ENCODE data around the gene BAIAP2.

The BAIAP2 gene

DNA sequence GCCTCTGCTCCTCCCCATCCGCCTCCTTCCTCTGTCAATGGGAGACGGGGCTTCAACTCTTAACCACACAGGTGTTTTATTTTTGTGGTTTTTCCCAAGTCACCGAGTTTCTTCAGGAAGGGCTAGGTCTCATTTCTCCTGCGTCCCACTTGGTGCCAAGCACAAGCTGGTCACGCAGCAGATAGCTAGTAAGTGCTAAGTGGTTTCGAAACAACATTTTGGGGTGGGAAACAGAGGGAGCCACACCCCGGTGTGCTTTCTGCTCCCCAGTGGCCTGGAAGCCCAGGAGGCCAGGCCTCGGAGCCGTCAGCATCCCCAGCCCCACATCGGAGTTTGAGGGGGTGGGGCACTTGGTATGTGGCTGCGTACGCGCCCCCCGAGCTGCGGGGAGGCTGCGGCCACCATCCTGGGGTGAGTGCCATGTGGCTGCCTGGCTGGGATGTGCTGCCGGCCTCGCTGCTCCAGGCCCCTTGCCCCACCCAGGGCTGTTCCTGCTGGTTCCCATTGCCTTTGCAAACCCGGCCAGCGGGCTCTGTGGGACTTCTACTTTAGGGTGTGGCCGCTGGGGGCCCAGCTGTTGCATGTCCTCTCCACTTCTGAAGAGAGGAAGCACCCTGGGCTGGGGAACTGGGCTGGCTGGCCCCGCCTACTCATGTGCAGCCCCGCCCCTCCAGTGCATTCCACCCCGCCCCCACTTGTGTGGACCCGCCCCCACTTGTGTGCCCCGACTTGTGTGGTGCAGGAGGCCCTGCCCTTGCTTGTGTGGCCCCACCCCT is 55.6 kb downstream of the BAIAP2 start:
- DNase-seq (ENCODE audit: low spot score): peak; percentile 73

- DNase-seq (ENCODE audit: low spot score): no peak
Observed at GRCh38 chr17:81091154-81091553, 56.2 kb downstream of the BAIAP2 start.

GRCh38 chr17:81091774-81092517 is 57.0 kb downstream of the BAIAP2 start:
- no peak for DNase-seq (ENCODE audit: low spot score)

DNA sequence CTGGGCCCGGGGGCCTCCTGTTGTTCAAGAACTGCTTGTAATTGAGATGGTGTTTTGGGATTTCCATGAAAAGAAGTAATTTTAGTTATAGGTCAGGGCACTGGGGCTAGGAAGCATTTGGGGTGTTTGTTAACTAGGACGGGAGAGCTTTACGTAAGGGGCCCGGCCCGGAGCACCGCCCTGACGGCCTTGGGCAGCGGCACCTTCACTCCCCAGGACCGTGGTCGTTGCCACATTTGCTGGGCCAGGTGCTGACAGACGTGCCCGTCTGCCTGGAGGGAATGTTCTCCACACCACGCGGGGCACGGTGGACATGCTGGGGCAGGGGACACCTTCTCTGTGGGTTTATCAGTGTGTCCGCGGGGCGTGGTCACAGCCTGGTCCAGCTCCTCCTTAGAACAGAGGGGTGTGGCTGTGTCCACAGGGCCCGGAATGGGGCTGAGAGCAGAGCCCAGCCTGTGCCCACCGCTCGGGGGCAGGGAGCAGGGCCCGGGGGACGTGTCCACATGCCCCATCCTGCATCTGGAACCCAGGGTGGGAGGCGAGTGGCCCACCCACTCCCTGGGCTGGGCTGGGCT is 57.7 kb downstream of the BAIAP2 start:
- no peak for DNase-seq (ENCODE audit: low spot score)

DNA sequence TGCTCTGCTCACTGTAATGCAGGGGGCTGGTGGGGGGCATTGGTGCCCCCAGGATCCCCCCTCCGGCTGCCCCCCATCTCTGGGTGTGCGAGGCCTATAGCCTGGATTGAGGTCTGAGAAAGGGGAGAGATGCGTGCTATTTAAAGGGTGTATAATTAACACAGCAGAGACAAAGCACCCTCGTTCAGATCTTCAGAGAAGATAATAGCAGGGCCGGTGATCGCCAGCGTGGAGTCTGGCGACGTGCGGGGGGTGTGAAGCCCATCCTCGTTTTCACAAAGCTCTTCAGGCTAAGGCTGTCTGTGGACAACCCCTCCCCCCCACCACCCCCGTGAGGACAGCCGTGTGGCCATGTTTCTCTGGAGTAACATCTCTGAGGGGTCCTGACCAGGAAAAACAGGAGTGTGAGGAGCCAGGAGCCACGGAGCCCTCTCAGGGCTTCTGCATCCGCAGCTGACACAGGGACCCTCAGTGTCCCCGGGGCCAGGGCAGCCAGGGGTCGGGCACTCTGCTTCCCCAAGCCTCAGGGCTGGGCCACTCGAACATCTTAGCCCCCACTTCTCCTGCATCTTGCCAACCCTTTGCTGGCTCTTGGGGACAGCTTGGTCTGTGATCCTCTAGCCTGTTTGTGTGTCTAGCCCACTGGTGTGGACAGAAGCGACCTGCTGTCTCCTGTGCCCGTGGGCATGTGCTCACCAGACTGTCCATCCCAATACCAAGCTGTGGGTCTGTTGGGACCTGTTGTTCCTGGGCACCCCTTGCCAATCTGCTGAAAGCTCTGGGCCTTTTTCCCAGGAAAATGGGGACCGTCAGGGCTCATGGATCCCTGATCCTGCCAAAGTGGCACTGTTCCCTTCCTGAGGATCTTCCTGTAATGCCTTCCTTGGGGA is 58.9 kb downstream of the BAIAP2 start:
- no peak for DNase-seq (ENCODE audit: low spot score)

DNA sequence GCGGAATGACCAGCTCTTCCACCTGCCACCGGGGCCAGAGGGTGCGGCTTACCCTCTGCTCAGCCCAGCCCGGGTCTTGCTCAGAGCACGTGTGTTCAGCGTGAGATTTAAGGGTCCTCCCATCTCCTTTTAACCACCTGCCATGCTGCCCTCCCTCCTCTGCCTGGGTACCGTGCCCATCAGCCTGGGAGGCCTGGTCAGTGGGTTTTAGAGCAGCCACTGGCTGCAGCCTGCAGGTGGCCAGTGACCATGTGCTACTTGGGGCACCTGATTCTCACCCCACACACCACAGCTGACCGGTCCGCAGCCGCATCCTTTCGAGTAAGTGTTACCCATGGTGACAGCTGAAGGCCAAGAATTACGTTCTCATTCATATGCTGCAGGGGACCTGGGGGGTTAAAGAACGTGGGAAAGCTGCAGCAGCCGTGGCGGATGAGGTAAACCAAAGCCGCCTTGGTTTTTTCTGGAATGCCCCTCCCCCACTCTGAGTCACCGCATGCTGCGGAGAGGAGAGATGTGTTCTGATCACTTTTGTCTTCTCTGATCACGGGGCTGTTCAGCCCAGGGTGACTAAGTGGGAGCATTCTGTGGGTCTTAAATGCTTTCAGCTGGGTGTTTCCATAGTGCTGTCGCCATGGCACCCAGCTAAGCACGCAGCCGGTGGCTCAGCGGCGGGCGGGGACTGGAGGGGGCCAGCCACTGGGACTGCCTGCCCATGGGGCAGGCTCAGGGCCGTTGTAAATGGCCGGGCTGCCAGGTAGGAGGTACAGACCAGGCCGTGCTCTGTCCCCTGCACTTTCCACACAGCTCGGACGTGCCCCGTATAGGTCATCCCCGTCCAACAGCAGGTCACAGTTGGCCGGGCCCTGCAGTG is 59.8 kb downstream of the BAIAP2 start:
- DNase-seq (ENCODE audit: low spot score): peak; percentile 97

GRCh38 chr17:81095383-81095762 is 60.4 kb downstream of the BAIAP2 start:
- no peak for DNase-seq (ENCODE audit: low spot score)

GRCh38 chr17:81096741-81097133 is 61.8 kb downstream of the BAIAP2 start:
- no peak for DNase-seq (ENCODE audit: low spot score)

- peak; percentile 93 for DNase-seq (ENCODE audit: low spot score)
Observed at GRCh38 chr17:81097134-81097942, 62.4 kb downstream of the BAIAP2 start.

DNA sequence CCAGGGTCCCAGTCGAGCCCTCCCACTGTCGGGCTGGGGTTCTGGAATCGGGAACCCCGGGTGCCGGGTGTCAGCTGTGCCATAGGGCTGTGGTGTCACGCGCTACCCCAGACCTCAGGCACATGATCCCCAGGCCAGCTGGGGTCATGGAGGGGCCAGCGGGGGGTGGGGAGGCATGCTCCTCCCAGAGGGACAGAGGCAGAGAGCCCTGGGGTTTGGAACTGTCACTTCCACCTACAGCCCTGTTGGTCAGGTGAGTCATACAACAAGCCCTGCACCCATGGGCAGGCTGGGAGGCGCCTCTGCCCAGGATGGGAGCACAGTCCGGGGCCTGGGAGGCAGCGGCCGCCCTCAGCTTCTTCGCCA is 63.0 kb downstream of the BAIAP2 start:
- peak; percentile 52 for DNase-seq (ENCODE audit: low spot score)

DNA sequence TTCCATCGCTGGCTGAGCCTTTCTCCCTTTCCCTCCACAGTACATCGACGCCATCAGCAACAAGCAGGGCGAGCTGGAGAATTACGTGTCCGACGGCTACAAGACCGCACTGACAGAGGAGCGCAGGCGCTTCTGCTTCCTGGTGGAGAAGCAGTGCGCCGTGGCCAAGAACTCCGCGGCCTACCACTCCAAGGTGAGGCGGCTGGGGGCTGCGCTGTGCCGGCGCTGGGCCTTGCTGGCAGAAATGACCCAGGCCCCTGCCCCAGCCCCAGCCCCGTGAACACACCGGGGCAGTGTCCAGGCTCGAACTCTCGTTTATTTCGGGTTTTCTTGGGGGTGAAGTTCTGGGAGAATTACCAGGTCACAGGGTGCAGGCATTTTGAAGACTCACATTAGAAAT is 64.9 kb downstream of the BAIAP2 start:
- DNase-seq (ENCODE audit: low spot score): no peak

DNA sequence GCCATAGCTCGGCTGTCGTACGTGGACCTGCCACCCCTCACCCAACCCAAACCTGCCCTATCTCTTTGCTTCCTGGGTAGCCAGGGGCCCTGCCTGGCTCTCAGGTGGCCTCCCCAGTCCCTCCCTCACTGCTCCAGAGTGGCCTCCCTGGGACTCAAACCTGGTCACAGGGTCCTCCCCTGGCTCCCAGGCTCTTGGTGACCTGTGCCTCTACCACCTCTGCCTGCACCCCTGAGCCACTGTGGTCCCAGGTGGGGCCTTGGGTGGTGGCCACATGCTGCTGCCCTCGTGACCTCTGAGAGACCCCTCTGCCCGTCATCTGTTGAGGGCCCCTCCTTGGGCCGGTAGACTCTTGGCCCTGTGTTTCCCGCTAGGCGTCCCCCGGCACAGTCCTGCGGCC is 65.7 kb downstream of the BAIAP2 start:
- DNase-seq (ENCODE audit: low spot score): no peak

DNA sequence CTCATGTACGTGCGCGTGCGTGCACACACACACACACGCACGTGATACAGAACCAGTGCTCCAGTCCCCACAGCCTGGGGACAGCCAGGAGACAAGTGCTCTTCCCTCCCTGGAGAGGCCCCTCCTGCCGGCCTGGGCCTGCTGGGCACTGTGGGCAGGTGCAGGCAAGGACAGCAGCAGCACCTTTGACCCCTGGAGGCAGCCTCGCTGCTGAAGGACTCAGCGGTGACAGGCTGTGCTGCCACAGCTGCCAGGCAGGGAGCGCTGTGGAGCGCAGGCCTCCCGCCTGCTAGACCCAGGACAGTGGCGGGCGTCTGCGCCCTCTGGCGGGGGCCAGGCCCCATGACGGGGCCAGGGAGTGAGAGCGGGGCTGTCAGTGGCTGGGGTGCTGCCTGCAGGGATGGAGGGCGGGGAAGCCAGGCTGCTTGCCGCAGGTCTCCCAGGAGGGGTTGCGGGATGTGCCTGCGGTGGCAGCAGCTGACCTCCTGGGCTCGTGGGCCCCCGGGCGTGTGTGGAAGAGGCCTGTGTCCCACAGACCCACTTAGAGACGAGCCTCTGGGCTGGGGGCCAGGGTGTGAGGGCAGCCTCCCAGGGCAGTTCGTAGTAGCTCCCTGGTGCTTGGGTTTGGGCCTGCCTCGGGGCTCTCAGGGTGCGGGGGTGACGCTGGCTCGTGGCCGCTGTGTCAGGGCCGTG is 66.8 kb downstream of the BAIAP2 start:
- peak; percentile 97 for DNase-seq (ENCODE audit: low spot score)

- DNase-seq (ENCODE audit: low spot score): no peak
Observed at GRCh38 chr17:81102352-81102751, 67.4 kb downstream of the BAIAP2 start.

GRCh38 chr17:81102869-81103268 is 67.9 kb downstream of the BAIAP2 start:
- DNase-seq (ENCODE audit: low spot score): no peak

DNA sequence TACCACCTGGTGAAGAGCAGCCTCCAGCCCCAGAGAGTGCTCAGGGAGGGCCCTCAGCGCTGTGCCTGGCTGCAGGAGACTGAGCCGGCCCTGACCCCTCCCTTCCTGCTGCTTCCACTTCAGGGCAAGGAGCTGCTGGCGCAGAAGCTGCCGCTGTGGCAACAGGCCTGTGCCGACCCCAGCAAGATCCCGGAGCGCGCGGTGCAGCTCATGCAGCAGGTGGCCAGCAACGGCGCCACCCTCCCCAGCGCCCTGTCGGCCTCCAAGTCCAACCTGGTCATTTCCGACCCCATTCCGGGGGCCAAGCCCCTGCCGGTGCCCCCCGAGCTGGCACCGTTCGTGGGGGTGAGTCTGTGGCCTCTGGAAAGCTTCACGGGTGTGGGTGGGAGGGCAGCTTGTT is 68.4 kb downstream of the BAIAP2 start:
- DNase-seq (ENCODE audit: low spot score): no peak

- no peak for DNase-seq (ENCODE audit: low spot score)
Observed at GRCh38 chr17:81106716-81107115, 71.8 kb downstream of the BAIAP2 start.

- DNase-seq (ENCODE audit: low spot score): no peak
Observed at GRCh38 chr17:81108220-81108619, 73.3 kb downstream of the BAIAP2 start.

- DNase-seq (ENCODE audit: low spot score): no peak
Observed at GRCh38 chr17:81109957-81110356, 75.0 kb downstream of the BAIAP2 start.

Data from GM03348 (cell line).